ENCODE measurements around the gene SPDYE3.
A peak's percentile ranks its signal among the peaks of the same experiment; 100 is the strongest.
"Not testable (repeated sequence)": the region's sequence is repeated elsewhere in the genome, so short reads cannot be mapped to it uniquely, and the experiment has no call there.

Gene SPDYE3

DNA sequence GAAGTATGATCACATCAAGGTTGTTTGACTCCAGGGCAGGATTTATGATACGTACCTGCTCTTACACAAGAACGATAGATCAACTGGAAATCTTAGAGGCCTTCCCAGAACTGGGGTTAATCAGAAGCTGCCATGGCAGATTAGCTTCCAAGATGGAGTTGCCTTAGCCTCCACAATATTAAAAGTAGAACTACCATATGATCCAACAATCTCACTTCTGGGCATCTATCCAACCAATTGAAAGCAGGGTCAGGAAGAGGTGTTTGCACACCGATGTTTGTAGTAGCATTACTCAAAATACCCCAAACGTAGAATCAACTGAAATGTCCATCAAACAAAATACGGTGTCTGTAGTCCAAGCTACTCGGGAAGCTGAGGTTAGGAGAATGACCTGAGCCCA, 57.0 kb downstream of the SPDYE3 start:
- TF ChIP-seq, protein P1, sequence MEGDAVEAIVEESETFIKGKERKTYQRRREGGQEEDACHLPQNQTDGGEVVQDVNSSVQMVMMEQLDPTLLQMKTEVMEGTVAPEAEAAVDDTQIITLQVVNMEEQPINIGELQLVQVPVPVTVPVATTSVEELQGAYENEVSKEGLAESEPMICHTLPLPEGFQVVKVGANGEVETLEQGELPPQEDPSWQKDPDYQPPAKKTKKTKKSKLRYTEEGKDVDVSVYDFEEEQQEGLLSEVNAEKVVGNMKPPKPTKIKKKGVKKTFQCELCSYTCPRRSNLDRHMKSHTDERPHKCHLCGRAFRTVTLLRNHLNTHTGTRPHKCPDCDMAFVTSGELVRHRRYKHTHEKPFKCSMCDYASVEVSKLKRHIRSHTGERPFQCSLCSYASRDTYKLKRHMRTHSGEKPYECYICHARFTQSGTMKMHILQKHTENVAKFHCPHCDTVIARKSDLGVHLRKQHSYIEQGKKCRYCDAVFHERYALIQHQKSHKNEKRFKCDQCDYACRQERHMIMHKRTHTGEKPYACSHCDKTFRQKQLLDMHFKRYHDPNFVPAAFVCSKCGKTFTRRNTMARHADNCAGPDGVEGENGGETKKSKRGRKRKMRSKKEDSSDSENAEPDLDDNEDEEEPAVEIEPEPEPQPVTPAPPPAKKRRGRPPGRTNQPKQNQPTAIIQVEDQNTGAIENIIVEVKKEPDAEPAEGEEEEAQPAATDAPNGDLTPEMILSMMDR (IDR thresholded peaks at IDR 0.05; ENCODE audit: control extremely low read depth, extremely low read depth, low read depth, missing control alignments), result no peak
- ChIA-PET CTCF (interaction anchor here (2.2 to 2.5 kb wide), 2 partner anchors 20 to 43 kb away, joined by 5 to 12 read pairs; no protein-coding TSS in a partner anchor), POLR2A (interaction anchor here (0.6 kb wide), 1 partner anchor 129 kb away, joined by 3 read pairs; no protein-coding TSS in a partner anchor)
- no peak for DNase-seq (ENCODE audit: extremely low spot score)

DNA sequence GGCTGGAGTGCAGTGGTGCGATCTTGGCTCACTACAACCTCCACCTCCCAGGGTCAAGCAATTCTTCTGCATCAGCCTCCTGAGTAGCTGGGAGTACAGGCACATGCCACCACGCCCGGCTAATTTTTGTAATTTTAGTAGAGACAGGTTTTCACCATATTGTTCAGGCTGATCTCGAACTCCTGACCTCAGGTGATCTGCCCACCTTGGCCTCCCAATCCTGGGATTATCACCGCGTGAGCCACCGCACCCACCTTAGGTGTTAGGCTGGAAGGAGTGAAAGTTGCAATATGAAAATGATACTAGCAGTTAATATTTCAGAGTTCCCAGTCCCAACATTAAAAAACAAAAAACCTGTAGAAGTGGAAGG, 58.5 kb downstream of the SPDYE3 start:
- ChIA-PET CTCF (interaction anchor here (0.8 to 2.5 kb wide), 8 partner anchors 21 to 234 kb away, joined by 3 to 12 read pairs (median 4); no protein-coding TSS in a partner anchor), POLR2A (interaction anchor here (0.7 to 1.3 kb wide), 3 partner anchors 19 to 62 kb away, joined by 3 to 4 read pairs (median 3); no protein-coding TSS in a partner anchor)
- DNase-seq (ENCODE audit: extremely low spot score), result not testable (repeated sequence)

DNA sequence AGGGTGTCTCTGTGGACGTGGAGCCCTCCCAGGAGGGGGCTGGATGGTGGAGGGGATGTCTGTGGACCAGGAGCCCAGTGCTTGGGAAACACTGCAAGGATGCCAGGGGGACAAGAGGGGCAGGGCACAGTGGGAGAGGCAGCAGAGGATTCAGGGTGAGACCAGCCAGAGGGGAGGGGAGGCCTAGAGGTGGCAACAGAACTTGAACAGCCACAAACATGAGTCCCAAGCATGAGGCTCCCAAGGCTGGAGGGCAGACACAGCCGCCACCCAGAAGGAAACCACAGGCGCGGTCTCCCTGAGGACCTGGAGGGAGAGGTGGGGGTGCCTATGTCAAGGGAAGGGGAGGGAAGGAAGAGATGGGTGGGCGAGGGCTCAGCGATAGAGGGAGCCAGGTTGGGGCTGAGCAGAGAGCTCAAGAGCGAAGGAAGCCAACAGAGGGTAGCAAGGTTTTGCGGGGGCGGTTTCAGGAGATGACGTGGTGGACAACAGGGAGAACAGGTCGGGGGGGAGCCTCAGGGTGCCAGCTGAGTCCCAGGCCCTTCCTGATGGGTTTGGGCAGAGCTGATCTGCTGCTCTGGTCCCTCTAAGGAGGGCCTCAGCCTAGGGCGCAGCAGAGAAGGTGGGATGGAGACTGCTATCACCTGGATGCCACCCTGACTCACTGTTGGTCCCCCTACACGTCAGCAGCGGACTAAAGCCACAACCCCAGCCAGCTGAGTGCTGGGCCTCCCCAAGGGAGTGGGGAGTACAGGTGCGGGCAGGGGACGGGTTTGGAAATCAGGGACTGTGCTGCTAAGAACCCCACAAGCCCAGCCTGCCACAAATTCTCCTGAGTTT, 59.1 kb downstream of the SPDYE3 start:
- peak; percentile 61 for DNase-seq (ENCODE audit: extremely low spot score)
- TF ChIP-seq, protein P1 (IDR thresholded peaks at IDR 0.05; ENCODE audit: control extremely low read depth, extremely low read depth, low read depth, missing control alignments), result no peak
- POLR2A ChIA-PET, result interaction anchor here (0.7 to 1.3 kb wide), 2 partner anchors 22 to 61 kb away, joined by 3 to 4 read pairs; no protein-coding TSS in a partner anchor
- CTCF ChIA-PET, result interaction anchor here (0.7 to 1.3 kb wide), 4 partner anchors 22 to 234 kb away, joined by 3 to 6 read pairs (median 4); no protein-coding TSS in a partner anchor

DNA sequence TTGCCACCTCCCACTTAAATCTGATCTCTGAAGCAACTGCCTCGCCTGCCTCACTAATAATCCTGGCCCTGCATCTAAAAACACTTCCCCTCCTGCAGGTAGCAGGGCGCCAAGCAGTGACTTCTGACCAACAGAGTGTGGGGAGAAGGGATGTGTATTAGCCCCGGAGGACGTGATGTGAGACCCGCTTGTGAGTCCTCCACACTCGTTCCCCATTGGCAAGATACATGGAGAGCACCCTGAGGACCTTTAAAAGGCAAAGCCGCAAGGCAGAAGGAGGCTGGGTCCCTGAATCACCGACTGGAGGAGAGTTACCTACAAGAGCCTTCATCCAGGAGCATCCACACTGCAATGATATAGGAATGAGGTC, 59.7 kb downstream of the SPDYE3 start:
- DNase-seq (ENCODE audit: extremely low spot score), result no peak
- TF ChIP-seq, protein P1 (IDR thresholded peaks at IDR 0.05; ENCODE audit: control extremely low read depth, extremely low read depth, low read depth, missing control alignments), result no peak
- CTCF ChIA-PET, result interaction anchor here (0.8 to 1.3 kb wide), 3 partner anchors 22 to 233 kb away, joined by 3 to 6 read pairs (median 4); no protein-coding TSS in a partner anchor
- POLR2A ChIA-PET, result interaction anchor here (1.3 kb wide), 1 partner anchor 22 kb away, joined by 3 read pairs; no protein-coding TSS in a partner anchor

DNA sequence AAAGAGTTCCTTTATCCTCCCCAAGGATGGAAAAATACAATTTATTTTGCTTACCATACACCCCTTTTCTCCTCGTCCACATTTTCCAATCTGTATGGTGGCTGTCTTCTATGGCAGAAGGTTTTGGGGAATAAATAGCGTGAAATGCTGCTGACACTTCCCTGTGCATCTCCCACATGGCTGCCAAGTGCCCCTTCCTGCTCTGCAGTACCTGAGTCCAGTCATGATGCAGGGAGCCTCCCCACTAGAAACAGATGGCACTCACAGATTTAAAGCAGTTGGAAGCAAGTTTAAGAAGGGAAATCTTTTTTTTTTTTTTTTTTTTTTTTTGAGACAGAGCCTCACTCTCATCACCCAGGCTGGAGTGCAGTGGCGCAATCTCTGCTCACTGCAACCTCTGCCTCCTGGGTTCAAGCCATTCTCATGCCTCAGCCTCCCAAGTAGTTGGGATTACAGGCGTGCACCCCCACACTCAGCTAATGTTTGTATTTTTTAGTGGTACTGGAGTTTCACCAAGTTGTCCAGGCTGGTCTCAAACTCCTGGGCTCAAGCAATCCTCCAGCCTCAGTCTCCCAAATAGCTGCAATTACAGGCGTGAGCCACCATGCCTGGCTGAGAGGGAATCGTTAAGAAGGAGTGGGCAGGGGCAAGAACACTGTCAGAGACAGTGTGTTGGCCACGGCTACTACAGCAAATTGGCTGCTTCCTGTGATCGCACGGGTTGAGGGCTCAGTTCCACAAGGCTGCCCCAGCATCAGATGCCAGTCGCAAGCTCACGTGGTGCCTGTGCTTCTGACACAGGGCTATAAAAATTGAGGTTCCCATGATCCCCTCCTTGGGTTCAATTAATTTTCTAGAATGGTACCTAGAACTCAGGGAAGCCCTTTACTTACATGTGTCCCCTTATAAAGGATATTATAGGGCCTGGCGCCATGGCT, 60.4 kb downstream of the SPDYE3 start:
- no peak for DNase-seq (ENCODE audit: extremely low spot score)
- ChIA-PET POLR2A (interaction anchor here (1.2 to 1.9 kb wide), 2 partner anchors 23 to 61 kb away, joined by 3 to 6 read pairs; partner anchors contain the start of gene ZCWPW1), CTCF (interaction anchor here (2.1 to 2.5 kb wide), 2 partner anchors 29 to 40 kb away, joined by 5 to 15 read pairs; no protein-coding TSS in a partner anchor)
- TF ChIP-seq, protein P1 (IDR thresholded peaks at IDR 0.05; ENCODE audit: control extremely low read depth, extremely low read depth, low read depth, missing control alignments), result no peak

DNA sequence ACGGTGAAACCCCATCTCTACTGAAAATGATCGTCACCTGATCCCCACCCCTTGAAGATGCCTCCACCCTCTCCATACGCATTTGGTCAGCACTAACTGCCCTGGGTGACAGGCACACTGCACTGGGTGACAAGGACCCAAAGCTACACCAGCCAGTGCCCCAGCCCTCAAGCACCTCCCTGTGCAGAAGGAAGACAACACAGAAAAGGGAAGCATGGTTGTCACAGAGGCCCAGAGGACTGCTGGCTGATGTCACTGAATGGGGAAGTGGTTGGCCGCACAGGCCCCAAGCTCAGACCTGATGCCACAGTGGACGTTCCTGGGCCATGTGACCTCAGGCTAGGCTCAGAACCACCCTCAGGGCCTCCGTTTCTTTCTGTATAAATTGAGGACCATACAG, 61.6 kb downstream of the SPDYE3 start:
- ChIA-PET POLR2A (interaction anchor here (1.1 to 1.9 kb wide), 3 partner anchors 11 to 60 kb away, joined by 3 to 6 read pairs (median 3); partner anchors contain the start of gene ZCWPW1), CTCF (interaction anchor here (0.6 to 2.5 kb wide), 7 partner anchors 19 to 239 kb away, joined by 3 to 15 read pairs (median 4); no protein-coding TSS in a partner anchor)
- peak; percentile 82 for DNase-seq (ENCODE audit: extremely low spot score)
- TF ChIP-seq, protein P1 (IDR thresholded peaks at IDR 0.05; ENCODE audit: control extremely low read depth, extremely low read depth, low read depth, missing control alignments), result no peak
